Loucy (cell line): ENCODE results near the gene MGAT4C.

Experiments
- CTCF ChIP-seq: fragments of 200-600 bp; sonication (generic); conservative IDR thresholded peaks from 2 replicates; pipeline ENCODE4 v1.5.1; 2014; ENCODE audit warnings: mild to moderate bottlenecking, antibody characterized with exemption, low read length
- EZH2phosphoT487 ChIP-seq: fragments of 200-600 bp; IDR thresholded peaks from 2 replicates; pipeline ENCODE4 v1.6.1; 2018; ENCODE audit warnings: antibody characterized with exemption, mild to moderate bottlenecking, moderate library complexity, borderline replicate concordance

GRCh38 chr12:86216591-86216990 lies 39.6 kb downstream of the MGAT4C start:
- TF ChIP-seq CTCF (no peak), EZH2phosphoT487 (no peak)
